Testis (tissue), 3 donors: ENCODE data around the gene HYDIN. TPM values are rescaled to one million over a fixed set of nuclear protein-coding genes. Genes with fewer than 3 reads are reported as not detected.
A peak's percentile ranks its signal among the peaks of the same experiment; 100 is the strongest.

Experiments used
- DNase-seq: peaks from one replicate; pipeline ENCODE4 v3.0.0-alpha.2; 2019
- H3K27ac ChIP-seq, 2 donors: fragments of 200-600 bp; sonication (generic); one replicate each; pipeline ENCODE4 v1.5.1; 2019
- H3K27me3 ChIP-seq: fragments of 200-600 bp; sonication (generic); one replicate; pipeline ENCODE4 v1.5.1; 2019
- H3K36me3 ChIP-seq: fragments of 200-600 bp; sonication (generic); one replicate; pipeline ENCODE4 v1.5.1; 2017; ENCODE audit warnings: low read depth; ENCODE audit errors: missing control alignments
- H3K4me1 ChIP-seq: fragments of 200-600 bp; sonication (generic); one replicate; pipeline ENCODE4 v1.5.1; 2019
- H3K4me3 ChIP-seq, 2 donors: fragments of 200-600 bp; sonication (generic); one replicate each; pipeline ENCODE4 v1.5.1; 2017 to 2019
- H3K9me3 ChIP-seq: fragments of 200-600 bp; sonication (generic); one replicate; pipeline ENCODE4 v1.5.1; 2017
- CTCF ChIP-seq, 3 experiments: fragments of 450-650 bp in 2 of 3; fragments of 200-600 bp in 1 of 3; sonication (generic) in 1 of 3; IDR thresholded peaks; one replicate each; pipeline ENCODE4 v1.5.1; 2016 to 2019; ENCODE audit warnings: antibody characterized with exemption in 3 of 3, mild to moderate bottlenecking in 2 of 3, moderate library complexity in 1 of 3
- POLR2A ChIP-seq: fragments of 450-650 bp; IDR thresholded peaks from one replicate; pipeline ENCODE4 v1.6.1; 2017; ENCODE audit warnings: antibody characterized with exemption, mild to moderate bottlenecking, moderate library complexity
- WGBS, 2 donors: methylation state at CpG; one replicate each; pipeline ENCODE4 v1.1.5; 2018; 5-methylcytosine and 5-hydroxymethylcytosine counted together
- intact Hi-C: fragments of 100-400 bp; cut with DNase I; formaldehyde crosslinking; loops from one replicate; pipeline ENCODE4 v1.15.1; 2023; ENCODE audit warnings: low total_unique reads
- polyA plus RNA-seq: library from polyadenylated mRNA; stranded (reverse); fragments of 350-450 nt; fragmentation: Illumina TruSeq; extraction: RNeasy Lipid Tissue Mini Kit (QIAGEN cat#74804); gene quantifications from one replicate; pipeline ENCODE4 v1.2.3, GENCODE V29; 2014; ENCODE audit warnings: low read depth, low replicate concordance; ENCODE audit not compliant: insufficient read depth
- total RNA-seq, 2 donors: library from RNA; depleted of rRNA; stranded (reverse); fragments of >200 nt; gene quantifications; one replicate each; pipeline ENCODE4 v1.2.3, GENCODE V29; 2016

The HYDIN gene
- total and polyA plus RNA-seq, 3 donors from 2014 or later, result 29.6 to 54.7 (median 30.3) TPM

GRCh38 chr16:70772493-70772892, 458.0 kb downstream of the HYDIN start:
- no peak overlapping the region for H3K27ac ChIP-seq
- no peaks in the 10 kb centered on the region for H3K4me1 ChIP-seq
- DNase-seq, result no peak
- no peaks in the 10 kb centered on the region for H3K9me3 ChIP-seq
- H3K36me3 ChIP-seq, result no peaks in the 10 kb centered on the region
- intact Hi-C loops, result loop anchor here (5.0 kb wide), 1 partner anchor 95 kb away; no protein-coding TSS in a partner anchor
- 96 to 100% methylated on average over 1 of the region's 1 CpG for WGBS, 2 donors
- no peak overlapping the region for H3K4me3 ChIP-seq
- no peaks in the 10 kb centered on the region for H3K27me3 ChIP-seq
- TF ChIP-seq CTCF (IDR thresholded peaks at IDR 0.05) (no peak), POLR2A (no peak)

GRCh38 chr16:70770626-70771552, 459.6 kb downstream of the HYDIN start:
- 48 to 57% methylated on average over 15 of the region's 15 CpGs for WGBS, 2 donors
- H3K4me1 ChIP-seq, result no peaks in the 10 kb centered on the region
- intact Hi-C loops, result loop anchor here (5.0 kb wide), 1 partner anchor 94 kb away; no protein-coding TSS in a partner anchor
- TF ChIP-seq CTCF (IDR thresholded peaks at IDR 0.05) (peak; percentile 80 to 98 (median 91)), POLR2A (no peak)
- H3K9me3 ChIP-seq, result no peaks in the 10 kb centered on the region
- no peak overlapping the region for H3K4me3 ChIP-seq
- no peaks in the 10 kb centered on the region for H3K27me3 ChIP-seq
- no peak overlapping the region for H3K27ac ChIP-seq
- no peaks in the 10 kb centered on the region for H3K36me3 ChIP-seq
- DNase-seq, result peak; percentile 71

- WGBS, 2 donors, result 91 to 97% methylated on average over 9 of the region's 9 CpGs
Measured at GRCh38 chr16:70770291-70770625, 460.3 kb downstream of the HYDIN start.

GRCh38 chr16:70769761-70770160, 460.8 kb downstream of the HYDIN start:
- H3K27me3 ChIP-seq, result no peaks in the 10 kb centered on the region
- no peak overlapping the region for H3K4me3 ChIP-seq
- H3K9me3 ChIP-seq, result no peaks in the 10 kb centered on the region
- intact Hi-C loops, result loop anchor here (5.0 kb wide), 1 partner anchor 92 kb away; no protein-coding TSS in a partner anchor
- H3K27ac ChIP-seq, result no peak overlapping the region
- H3K4me1 ChIP-seq, result no peaks in the 10 kb centered on the region
- no peak for TF ChIP-seq CTCF (IDR thresholded peaks at IDR 0.05)
- TF ChIP-seq POLR2A, result no peak
- DNase-seq, result no peak
- 91 to 98% methylated on average over 8 of the region's 8 CpGs for WGBS, 2 donors
- H3K36me3 ChIP-seq, result no peaks in the 10 kb centered on the region

More at GRCh38 chr16:70770291-70770625, 460.3 kb downstream of the HYDIN start:
- H3K27ac ChIP-seq, result no peak overlapping the region
- no peaks in the 10 kb centered on the region for H3K9me3 ChIP-seq
- no peaks in the 10 kb centered on the region for H3K36me3 ChIP-seq
- intact Hi-C loops, result loop anchor here (5.0 kb wide), 1 partner anchor 93 kb away; no protein-coding TSS in a partner anchor
- DNase-seq, result no peak
- H3K4me1 ChIP-seq, result no peaks in the 10 kb centered on the region
- no peaks in the 10 kb centered on the region for H3K27me3 ChIP-seq
- no peak overlapping the region for H3K4me3 ChIP-seq
- TF ChIP-seq POLR2A (no peak), CTCF (IDR thresholded peaks at IDR 0.05) (no peak)
